GM18517 (cell line): ENCODE data around the gene TMEM178B.

Experiments used
- ATAC-seq: cut with Tn5 transposase; IDR thresholded peaks from one replicate; pipeline ENCODE4 v1.9.1; 2021; ENCODE audit warnings: mild to moderate bottlenecking, moderate library complexity; ENCODE audit not compliant: unreplicated experiment

The TMEM178B gene

GRCh38 chr7:141511676-141512396, 438.0 kb downstream of the TMEM178B start:
- ATAC-seq = no peak

- no peak for ATAC-seq
Measured at GRCh38 chr7:141512597-141512996, 438.7 kb downstream of the TMEM178B start.

- ATAC-seq = no peak
Measured at GRCh38 chr7:141513720-141514119, 439.9 kb downstream of the TMEM178B start.

GRCh38 chr7:141515941-141516340, 442.1 kb downstream of the TMEM178B start:
- no peak for ATAC-seq

- no peak for ATAC-seq
Measured at GRCh38 chr7:141519623-141520022, 445.8 kb downstream of the TMEM178B start.

- ATAC-seq = no peak
Measured at GRCh38 chr7:141522657-141523342, 448.9 kb downstream of the TMEM178B start.

GRCh38 chr7:141525973-141526514, 452.2 kb downstream of the TMEM178B start:
- ATAC-seq = no peak

GRCh38 chr7:141527076-141527475, 453.2 kb downstream of the TMEM178B start:
- no peak for ATAC-seq

- no peak for ATAC-seq
Measured at GRCh38 chr7:141528399-141528798, 454.5 kb downstream of the TMEM178B start.
